ENCODE data around the gene TMUB1.

The TMUB1 gene

GRCh38 chr7:151107882-151108281 is 24.6 kb upstream of the TMUB1 start:
- FAIRE-seq, result no peak
- DNase-seq (ENCODE audit: insufficient read length, low spot score), result no peak
- TF ChIP-seq TAF1 (IDR thresholded peaks at IDR 0.05; ENCODE audit: low read depth, low read length), result no peak
- TF ChIP-seq POLR2A (IDR thresholded peaks at IDR 0.05; ENCODE audit: low read depth, low read length), result no peak
- TF ChIP-seq POLR2AphosphoS5 (IDR thresholded peaks at IDR 0.05; ENCODE audit: low read depth, low read length), result no peak
- TF ChIP-seq PAX5 (IDR thresholded peaks at IDR 0.05; ENCODE audit: insufficient read depth, low read length, severe bottlenecking), result no peak
- TF ChIP-seq SPI1 (IDR thresholded peaks at IDR 0.05; ENCODE audit: low read depth, low read length), result no peak
- TF ChIP-seq POU2F2 (IDR thresholded peaks at IDR 0.05; ENCODE audit: low read depth, low read length), result no peak

- no peak for FAIRE-seq
These were observed 21.3 kb upstream of the TMUB1 start for GRCh38 chr7:151104411-151105235.

GRCh38 chr7:151103973-151104372 is 20.7 kb upstream of the TMUB1 start:
- TF ChIP-seq POLR2AphosphoS5 (IDR thresholded peaks at IDR 0.05; ENCODE audit: low read depth, low read length), result no peak
- no peak for TF ChIP-seq SPI1 (IDR thresholded peaks at IDR 0.05; ENCODE audit: low read depth, low read length)
- no peak for TF ChIP-seq POU2F2 (IDR thresholded peaks at IDR 0.05; ENCODE audit: low read depth, low read length)
- TF ChIP-seq TAF1 (IDR thresholded peaks at IDR 0.05; ENCODE audit: low read depth, low read length), result no peak
- no peak for TF ChIP-seq PAX5 (IDR thresholded peaks at IDR 0.05; ENCODE audit: insufficient read depth, low read length, severe bottlenecking)
- no peak for TF ChIP-seq POLR2A (IDR thresholded peaks at IDR 0.05; ENCODE audit: low read depth, low read length)
- FAIRE-seq, result no peak
- no peak for DNase-seq (ENCODE audit: insufficient read length, low spot score)

More at GRCh38 chr7:151104411-151105235, 21.3 kb upstream of the TMUB1 start:
- DNase-seq (ENCODE audit: insufficient read length, low spot score), result no peak
- TF ChIP-seq PAX5 (IDR thresholded peaks at IDR 0.05; ENCODE audit: insufficient read depth, low read length, severe bottlenecking), result no peak
- TF ChIP-seq SPI1 (IDR thresholded peaks at IDR 0.05; ENCODE audit: low read depth, low read length), result 0 out of 2 replicates have a peak, but pooled peaks have one; percentile 12

GRCh38 chr7:151102991-151103390 is 19.7 kb upstream of the TMUB1 start:
- DNase-seq (ENCODE audit: insufficient read length, low spot score), result no peak
- TF ChIP-seq POU2F2 (IDR thresholded peaks at IDR 0.05; ENCODE audit: low read depth, low read length), result no peak
- no peak for TF ChIP-seq PAX5 (IDR thresholded peaks at IDR 0.05; ENCODE audit: insufficient read depth, low read length, severe bottlenecking)
- no peak for FAIRE-seq

GRCh38 chr7:151101621-151102396 is 18.5 kb upstream of the TMUB1 start:
- DNase-seq (ENCODE audit: insufficient read length, low spot score) (no peak), FAIRE-seq (no peak)
- no peak for TF ChIP-seq POU2F2 (IDR thresholded peaks at IDR 0.05; ENCODE audit: low read depth, low read length)
- TF ChIP-seq TAF1 (IDR thresholded peaks at IDR 0.05; ENCODE audit: low read depth, low read length), result no peak
- no peak for TF ChIP-seq PAX5 (IDR thresholded peaks at IDR 0.05; ENCODE audit: insufficient read depth, low read length, severe bottlenecking)
- TF ChIP-seq POLR2AphosphoS5 (IDR thresholded peaks at IDR 0.05; ENCODE audit: low read depth, low read length), result no peak

GRCh38 chr7:151100921-151101320 is 17.6 kb upstream of the TMUB1 start:
- no peak for TF ChIP-seq PAX5 (IDR thresholded peaks at IDR 0.05; ENCODE audit: insufficient read depth, low read length, severe bottlenecking)
- no peak for TF ChIP-seq TAF1 (IDR thresholded peaks at IDR 0.05; ENCODE audit: low read depth, low read length)
- TF ChIP-seq POU2F2 (IDR thresholded peaks at IDR 0.05; ENCODE audit: low read depth, low read length), result no peak
- no peak for TF ChIP-seq SPI1 (IDR thresholded peaks at IDR 0.05; ENCODE audit: low read depth, low read length)
- TF ChIP-seq POLR2AphosphoS5 (IDR thresholded peaks at IDR 0.05; ENCODE audit: low read depth, low read length), result no peak
- TF ChIP-seq POLR2A (IDR thresholded peaks at IDR 0.05; ENCODE audit: low read depth, low read length), result no peak
- no peak for DNase-seq (ENCODE audit: insufficient read length, low spot score)
- FAIRE-seq, result no peak

- no peak for TF ChIP-seq POLR2A (IDR thresholded peaks at IDR 0.05; ENCODE audit: low read depth, low read length)
- TF ChIP-seq TAF1 (IDR thresholded peaks at IDR 0.05; ENCODE audit: low read depth, low read length), result no peak
- no peak for TF ChIP-seq SPI1 (IDR thresholded peaks at IDR 0.05; ENCODE audit: low read depth, low read length)
- TF ChIP-seq PAX5 (IDR thresholded peaks at IDR 0.05; ENCODE audit: insufficient read depth, low read length, severe bottlenecking), result no peak
- no peak for TF ChIP-seq POLR2AphosphoS5 (IDR thresholded peaks at IDR 0.05; ENCODE audit: low read depth, low read length)
- TF ChIP-seq POU2F2 (IDR thresholded peaks at IDR 0.05; ENCODE audit: low read depth, low read length), result no peak
- no peak for DNase-seq (ENCODE audit: insufficient read length, low spot score)
- FAIRE-seq, result no peak
These were observed 16.4 kb upstream of the TMUB1 start for GRCh38 chr7:151099486-151100211.

GRCh38 chr7:151095828-151096475 is 12.7 kb upstream of the TMUB1 start:
- DNase-seq (ENCODE audit: insufficient read length, low spot score) (no peak), FAIRE-seq (no peak)
- TF ChIP-seq POLR2A (IDR thresholded peaks at IDR 0.05; ENCODE audit: low read depth, low read length) (no peak), PAX5 (IDR thresholded peaks at IDR 0.05; ENCODE audit: insufficient read depth, low read length, severe bottlenecking) (no peak), SPI1 (IDR thresholded peaks at IDR 0.05; ENCODE audit: low read depth, low read length) (no peak)

GRCh38 chr7:151095123-151095797 is 12.0 kb upstream of the TMUB1 start:
- no peak for FAIRE-seq
- TF ChIP-seq POU2F2 (IDR thresholded peaks at IDR 0.05; ENCODE audit: low read depth, low read length) (no peak), TAF1 (IDR thresholded peaks at IDR 0.05; ENCODE audit: low read depth, low read length) (no peak), PAX5 (IDR thresholded peaks at IDR 0.05; ENCODE audit: insufficient read depth, low read length, severe bottlenecking) (no peak), POLR2AphosphoS5 (IDR thresholded peaks at IDR 0.05; ENCODE audit: low read depth, low read length) (no peak), POLR2A (IDR thresholded peaks at IDR 0.05; ENCODE audit: low read depth, low read length) (no peak)
- no peak for DNase-seq (ENCODE audit: insufficient read length, low spot score)
